Lower leg skin (tissue), 3 donors: ENCODE measurements around the gene ZNF91.

ENCODE experiments used
- POLR2A ChIP-seq, 2 donors: fragments of 450-650 bp; IDR thresholded peaks; one replicate each; pipeline ENCODE4 v1.6.1; 2016 to 2017; ENCODE audit warnings: antibody characterized with exemption in 2 of 2, mild to moderate bottlenecking in 1 of 2, moderate library complexity in 1 of 2
- TF ChIP-seq, protein P1 (sequence below), 3 donors: fragments of 450-650 bp; IDR thresholded peaks; one replicate each; pipeline ENCODE4 v1.5.1; 2016; ENCODE audit warnings: antibody characterized with exemption in 3 of 3, mild to moderate bottlenecking in 3 of 3, moderate library complexity in 2 of 3

DNA sequence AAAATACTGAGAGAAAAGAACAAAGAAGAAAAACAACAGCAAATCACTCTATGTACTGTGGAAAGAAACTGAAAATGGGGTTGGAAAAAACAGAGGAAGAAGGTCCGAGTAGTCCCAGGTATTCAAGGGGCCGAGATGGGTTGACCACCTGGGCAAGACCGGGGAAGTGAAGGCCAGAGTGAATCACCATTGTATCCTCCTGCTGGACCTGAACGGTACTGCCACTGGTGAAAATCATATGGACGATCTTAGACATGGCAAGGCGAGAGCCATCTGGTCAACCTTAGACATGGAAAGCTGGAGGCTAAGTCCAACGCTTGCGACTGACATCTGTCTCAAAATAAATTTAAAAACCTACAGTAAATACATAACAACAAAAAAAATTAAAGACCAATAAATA, 44.4 kb upstream of the ZNF91 start:
- TF ChIP-seq, protein P1, sequence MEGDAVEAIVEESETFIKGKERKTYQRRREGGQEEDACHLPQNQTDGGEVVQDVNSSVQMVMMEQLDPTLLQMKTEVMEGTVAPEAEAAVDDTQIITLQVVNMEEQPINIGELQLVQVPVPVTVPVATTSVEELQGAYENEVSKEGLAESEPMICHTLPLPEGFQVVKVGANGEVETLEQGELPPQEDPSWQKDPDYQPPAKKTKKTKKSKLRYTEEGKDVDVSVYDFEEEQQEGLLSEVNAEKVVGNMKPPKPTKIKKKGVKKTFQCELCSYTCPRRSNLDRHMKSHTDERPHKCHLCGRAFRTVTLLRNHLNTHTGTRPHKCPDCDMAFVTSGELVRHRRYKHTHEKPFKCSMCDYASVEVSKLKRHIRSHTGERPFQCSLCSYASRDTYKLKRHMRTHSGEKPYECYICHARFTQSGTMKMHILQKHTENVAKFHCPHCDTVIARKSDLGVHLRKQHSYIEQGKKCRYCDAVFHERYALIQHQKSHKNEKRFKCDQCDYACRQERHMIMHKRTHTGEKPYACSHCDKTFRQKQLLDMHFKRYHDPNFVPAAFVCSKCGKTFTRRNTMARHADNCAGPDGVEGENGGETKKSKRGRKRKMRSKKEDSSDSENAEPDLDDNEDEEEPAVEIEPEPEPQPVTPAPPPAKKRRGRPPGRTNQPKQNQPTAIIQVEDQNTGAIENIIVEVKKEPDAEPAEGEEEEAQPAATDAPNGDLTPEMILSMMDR (IDR thresholded peaks at IDR 0.05), result no peak
- no peak for TF ChIP-seq POLR2A (IDR thresholded peaks at IDR 0.05)
